ENCODE results near the gene ITGB3.

ITGB3 gene

GRCh38 chr17:47276444-47276843, 22.8 kb downstream of the ITGB3 start:
- no peak for DNase-seq (ENCODE audit: low read depth)

- no peak for DNase-seq (ENCODE audit: low read depth)
These were observed 23.2 kb downstream of the ITGB3 start for GRCh38 chr17:47276868-47277267.

GRCh38 chr17:47277921-47278320, 24.3 kb downstream of the ITGB3 start:
- no peak for DNase-seq (ENCODE audit: low read depth)

- DNase-seq (ENCODE audit: low read depth): no peak
These were observed 24.9 kb downstream of the ITGB3 start for GRCh38 chr17:47278561-47278960.

DNA sequence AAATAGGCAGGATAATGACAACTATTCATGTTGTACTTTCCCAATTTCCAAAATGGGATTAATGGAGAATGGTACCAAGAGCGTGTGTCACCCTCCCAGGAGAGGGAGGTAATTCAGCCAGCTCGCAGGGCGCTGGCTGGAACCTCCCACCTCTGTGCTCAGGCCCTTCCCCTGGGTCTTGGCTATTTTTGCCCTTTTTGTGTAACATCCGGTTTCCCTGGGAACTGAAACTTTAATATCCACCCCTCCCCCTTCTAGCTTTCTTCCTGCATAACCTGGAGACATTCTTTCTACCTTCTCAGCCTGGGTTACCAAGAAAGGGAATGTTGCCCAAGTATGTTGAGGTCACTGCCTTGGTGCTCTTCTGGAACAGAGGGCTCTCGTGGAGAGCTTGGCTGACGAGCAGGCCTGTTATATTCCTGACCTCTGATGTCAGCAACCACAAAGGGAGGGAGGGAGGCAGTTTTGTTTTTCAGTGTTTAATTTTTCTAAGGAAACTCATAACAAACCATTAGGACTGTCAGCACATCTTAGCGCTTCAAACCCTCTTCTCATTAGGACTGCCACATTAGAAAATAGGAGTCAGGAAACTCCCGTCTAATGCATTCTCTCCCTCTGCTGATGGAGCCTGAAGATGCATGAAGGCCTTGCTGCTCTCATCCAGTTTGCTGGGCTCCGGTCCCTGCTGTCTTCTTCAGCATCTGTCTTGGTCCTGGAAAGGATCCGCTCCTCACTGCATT, 25.6 kb downstream of the ITGB3 start:
- DNase-seq (ENCODE audit: low read depth): no peak

- no peak for DNase-seq (ENCODE audit: low read depth)
These were observed 26.6 kb downstream of the ITGB3 start for GRCh38 chr17:47280072-47280811.

DNA sequence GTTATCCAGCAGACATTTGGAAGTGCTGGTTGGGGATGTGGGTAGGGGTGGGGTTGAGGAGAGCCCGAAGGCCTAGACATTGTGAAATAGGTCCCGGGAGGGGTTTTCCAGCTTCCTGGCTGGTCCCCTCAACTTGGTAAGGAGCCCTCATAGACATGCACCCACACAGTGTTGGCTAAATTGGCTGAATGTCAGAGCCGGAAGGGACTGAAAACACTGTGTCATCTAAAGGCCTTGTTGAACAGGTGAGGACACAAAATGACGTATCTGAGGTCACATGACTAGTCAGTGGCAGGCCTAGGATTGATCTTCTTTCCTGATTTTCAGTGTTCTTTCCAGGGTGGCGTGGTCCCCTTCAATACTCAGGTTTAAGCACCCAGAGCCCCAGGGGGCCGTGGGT, 27.6 kb downstream of the ITGB3 start:
- no peak for DNase-seq (ENCODE audit: low read depth)

- DNase-seq (ENCODE audit: low read depth): no peak
These were observed 31.4 kb downstream of the ITGB3 start for GRCh38 chr17:47285003-47285402.

- no peak for DNase-seq (ENCODE audit: low read depth)
These were observed 32.7 kb downstream of the ITGB3 start for GRCh38 chr17:47286198-47286914.

DNA sequence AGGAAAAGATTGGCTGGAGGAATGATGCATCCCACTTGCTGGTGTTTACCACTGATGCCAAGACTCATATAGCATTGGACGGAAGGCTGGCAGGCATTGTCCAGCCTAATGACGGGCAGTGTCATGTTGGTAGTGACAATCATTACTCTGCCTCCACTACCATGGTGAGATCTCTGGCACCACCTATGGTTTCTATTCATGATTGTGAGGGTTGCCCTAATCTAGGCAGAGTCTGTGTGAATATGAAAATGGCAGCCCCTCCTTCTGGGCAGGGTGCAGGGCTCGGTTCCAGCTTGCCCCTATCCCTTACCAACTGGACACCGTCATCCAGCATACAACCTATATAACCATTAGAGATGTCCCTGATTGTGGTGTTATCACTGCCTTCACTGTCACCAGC, 33.4 kb downstream of the ITGB3 start:
- DNase-seq (ENCODE audit: low read depth): no peak

DNA sequence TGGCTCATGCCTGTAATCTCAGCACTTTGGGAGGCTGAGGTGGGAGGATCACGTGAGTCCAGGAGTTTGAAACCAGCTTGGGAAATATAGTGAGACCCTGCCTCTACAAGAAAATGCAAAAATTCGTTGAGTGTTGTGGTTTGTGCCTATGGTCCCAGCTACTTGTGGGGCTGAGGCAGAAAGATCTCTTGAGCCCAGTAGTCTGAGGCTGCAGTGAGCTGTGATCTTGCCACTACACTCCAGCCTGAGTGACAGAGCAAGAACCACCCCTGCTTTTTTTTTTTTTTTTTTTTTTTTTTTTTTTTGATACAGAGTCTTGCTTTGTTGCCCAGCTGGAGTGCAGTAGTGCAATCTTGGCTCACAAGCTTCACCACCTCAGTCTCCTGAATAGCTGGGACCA, 34.0 kb downstream of the ITGB3 start:
- no peak for DNase-seq (ENCODE audit: low read depth)

DNA sequence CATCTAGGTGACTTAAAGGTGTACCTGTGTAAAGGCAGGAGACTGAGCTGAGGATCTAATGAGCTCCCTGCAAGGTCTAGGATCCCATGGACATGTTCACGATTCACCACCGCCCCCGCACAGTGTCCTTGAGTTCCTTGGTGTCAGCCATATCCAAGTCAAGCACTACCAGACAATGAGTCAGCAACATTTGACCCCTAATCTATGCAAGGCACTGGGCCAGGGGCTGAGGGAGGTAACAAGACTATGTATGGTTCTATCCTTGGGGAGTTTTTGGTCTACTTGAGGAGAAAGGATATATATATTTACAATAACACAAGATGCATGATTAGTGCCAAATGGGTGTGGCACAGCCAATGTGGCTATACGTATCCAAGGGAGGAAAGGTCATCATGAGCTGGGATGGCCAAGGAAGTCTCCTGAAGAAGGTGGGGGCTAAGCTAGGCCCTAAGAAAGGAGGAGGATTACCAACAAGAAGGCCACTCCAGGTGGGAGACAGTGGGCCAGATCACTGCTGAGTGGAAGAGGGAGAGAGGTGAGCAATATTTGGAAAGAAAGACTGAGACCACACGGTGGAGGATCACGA, 35.0 kb downstream of the ITGB3 start:
- DNase-seq (ENCODE audit: low read depth): no peak

DNA sequence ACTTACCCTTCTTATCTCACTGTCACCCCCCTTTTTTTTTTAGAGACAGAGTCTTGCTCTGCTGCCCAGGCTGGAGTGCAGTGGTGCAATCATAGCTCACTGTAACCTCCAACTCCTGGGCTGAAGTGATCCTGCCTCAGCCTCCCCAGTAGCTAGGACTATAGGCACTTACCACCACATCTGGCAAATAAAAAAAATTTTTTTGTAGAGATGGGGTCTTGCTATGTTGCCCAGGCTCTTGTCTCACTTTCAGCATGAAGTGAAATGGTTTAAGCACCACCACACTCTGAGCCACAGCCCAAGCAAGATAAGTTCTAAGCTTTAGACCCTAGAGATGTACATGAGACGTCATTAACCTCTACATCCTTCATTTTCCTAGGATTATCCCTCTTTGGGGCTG, 35.7 kb downstream of the ITGB3 start:
- no peak for DNase-seq (ENCODE audit: low read depth)

GRCh38 chr17:47290870-47291241, 37.2 kb downstream of the ITGB3 start:
- DNase-seq (ENCODE audit: low read depth): no peak

- no peak for DNase-seq (ENCODE audit: low read depth)
These were observed 37.7 kb downstream of the ITGB3 start for GRCh38 chr17:47291242-47291873.

GRCh38 chr17:47292206-47292605, 38.6 kb downstream of the ITGB3 start:
- no peak for DNase-seq (ENCODE audit: low read depth)

DNA sequence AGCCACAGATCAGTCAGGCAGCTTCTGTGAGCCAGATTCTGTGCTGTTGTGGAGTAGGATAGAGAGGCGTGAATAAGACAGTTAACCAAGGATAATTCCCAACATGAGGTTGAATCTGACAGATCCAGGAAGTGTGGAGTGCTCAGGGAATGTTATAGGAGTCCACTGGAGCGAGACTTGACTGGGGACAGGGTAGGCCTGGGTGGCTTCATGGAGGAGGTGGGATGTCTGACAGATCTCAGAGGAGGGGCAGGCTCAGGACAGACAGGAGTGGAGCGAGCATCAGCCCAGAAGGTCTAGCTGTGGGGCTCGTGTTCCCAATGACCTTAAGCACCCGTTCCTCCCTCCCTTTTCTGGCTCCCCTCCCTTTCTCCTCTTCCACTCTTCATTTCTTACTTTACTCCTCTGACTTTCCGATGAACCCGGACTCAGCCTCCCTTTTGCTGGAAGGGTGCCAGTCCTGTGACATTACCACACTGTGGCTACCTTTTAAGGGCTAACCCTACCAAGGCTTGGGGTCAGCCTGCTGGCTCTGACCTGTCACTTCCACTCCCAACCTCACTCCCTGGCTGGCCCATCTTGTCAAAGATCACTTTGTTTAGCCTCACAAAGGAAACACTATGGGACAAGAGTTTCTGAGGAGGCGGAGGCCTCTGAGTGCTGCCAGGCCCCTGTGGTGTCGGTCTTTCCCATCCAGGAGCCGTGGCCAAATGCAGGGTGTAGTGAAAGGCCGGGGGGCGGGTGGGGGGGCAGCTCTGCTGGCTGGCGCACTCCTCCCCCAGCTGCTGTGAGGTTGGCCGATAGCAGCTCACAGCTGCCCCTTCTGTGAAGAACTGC, 41.6 kb downstream of the ITGB3 start:
- DNase-seq (ENCODE audit: low read depth): no peak

DNA sequence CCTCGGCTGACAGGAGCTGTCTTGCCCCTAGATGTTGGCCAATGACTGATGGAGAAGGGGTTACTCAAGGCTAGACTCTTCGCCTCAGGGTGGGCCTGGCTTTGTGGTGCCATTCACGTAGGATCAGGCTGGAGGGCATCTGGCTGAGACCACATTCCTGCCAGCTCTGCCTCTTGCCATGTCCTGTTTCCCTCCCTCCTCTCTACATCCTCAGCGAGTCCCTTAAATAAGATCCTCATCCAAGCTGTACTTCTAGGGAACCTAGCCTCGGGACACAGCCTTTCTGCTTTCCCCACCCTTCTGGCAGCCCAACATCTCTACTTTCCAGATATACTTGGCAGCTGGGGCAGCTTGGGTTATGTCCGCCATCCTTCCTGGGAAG, 42.2 kb downstream of the ITGB3 start:
- no peak for DNase-seq (ENCODE audit: low read depth)

DNA sequence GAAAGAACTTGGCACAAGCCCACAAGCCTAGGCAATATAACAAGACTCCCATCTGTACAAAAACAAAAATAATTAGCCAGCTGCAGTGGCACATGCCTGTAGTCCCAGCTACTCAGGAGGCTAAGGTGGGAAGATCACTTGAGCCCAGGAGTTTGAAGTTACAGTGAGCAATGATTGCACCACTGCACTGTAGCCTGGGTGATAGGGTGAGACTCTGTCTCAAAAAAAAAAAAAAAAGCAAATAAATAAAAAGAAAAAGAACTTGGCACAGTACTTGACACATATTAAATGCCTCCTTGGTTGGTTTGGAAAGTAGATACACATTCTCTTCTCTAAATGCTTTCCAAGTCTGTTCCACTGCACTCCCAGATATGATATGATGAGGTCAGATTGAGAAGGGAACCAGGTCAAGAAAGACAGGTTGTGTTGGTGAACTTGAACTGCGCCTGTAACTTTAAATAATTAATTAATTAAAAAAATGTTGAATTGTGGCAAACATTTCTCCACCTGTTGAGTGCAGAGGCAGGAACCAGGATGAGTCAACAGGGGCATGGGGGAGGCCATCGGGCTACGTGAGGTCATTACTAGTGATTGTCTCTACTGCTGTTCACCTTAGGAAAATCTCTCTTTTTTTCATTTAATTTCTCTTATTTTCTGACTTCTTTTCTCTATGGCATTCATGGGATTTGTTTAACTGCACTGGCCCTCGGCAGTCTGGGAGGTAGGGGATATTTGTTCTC, 44.2 kb downstream of the ITGB3 start:
- DNase-seq (ENCODE audit: low read depth): no peak

GRCh38 chr17:47298712-47299111, 45.1 kb downstream of the ITGB3 start:
- DNase-seq (ENCODE audit: low read depth): no peak
